Measurements from ENCODE around the gene PDE6B. TPM values are rescaled to one million over a fixed set of nuclear protein-coding genes. Genes with fewer than 3 reads are reported as not detected.
"Not testable (repeated sequence)": the region's sequence is repeated elsewhere in the genome, so short reads cannot be mapped to it uniquely, and the experiment has no call there.

Gene PDE6B
- total RNA-seq, 1 donor from 2014 or later: 5.5 TPM

DNA sequence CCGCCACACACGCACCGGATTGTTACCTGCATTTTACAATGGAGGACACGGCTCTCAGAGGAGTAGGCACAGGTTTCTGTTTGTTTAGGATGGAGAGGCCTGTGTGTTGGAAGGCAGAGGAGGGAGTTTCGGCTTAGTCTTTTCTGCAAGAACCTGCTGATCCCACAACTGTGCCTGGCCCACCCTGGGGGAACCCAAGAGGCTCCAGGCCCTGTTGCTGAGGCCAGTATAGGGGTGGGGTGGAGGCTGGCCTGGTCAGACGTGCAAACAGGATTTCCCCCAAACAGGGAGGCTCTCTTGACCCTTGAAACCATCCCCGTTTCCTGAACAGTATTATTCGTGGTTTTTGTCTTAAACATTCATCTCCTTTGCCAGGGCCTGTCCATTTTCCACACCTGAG, 64.3 kb downstream of the PDE6B start:
- TF ChIP-seq, protein P1, sequence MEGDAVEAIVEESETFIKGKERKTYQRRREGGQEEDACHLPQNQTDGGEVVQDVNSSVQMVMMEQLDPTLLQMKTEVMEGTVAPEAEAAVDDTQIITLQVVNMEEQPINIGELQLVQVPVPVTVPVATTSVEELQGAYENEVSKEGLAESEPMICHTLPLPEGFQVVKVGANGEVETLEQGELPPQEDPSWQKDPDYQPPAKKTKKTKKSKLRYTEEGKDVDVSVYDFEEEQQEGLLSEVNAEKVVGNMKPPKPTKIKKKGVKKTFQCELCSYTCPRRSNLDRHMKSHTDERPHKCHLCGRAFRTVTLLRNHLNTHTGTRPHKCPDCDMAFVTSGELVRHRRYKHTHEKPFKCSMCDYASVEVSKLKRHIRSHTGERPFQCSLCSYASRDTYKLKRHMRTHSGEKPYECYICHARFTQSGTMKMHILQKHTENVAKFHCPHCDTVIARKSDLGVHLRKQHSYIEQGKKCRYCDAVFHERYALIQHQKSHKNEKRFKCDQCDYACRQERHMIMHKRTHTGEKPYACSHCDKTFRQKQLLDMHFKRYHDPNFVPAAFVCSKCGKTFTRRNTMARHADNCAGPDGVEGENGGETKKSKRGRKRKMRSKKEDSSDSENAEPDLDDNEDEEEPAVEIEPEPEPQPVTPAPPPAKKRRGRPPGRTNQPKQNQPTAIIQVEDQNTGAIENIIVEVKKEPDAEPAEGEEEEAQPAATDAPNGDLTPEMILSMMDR (IDR thresholded peaks at IDR 0.05): no peak
- Histone ChIP-seq H3K4me3 (peak overlapping the region; percentile 68), H3K27me3 (ENCODE audit: low read depth) (no peaks in the 10 kb centered on the region), H3K4me1 (peaks cover 33% of the 10 kb centered on the region), H3K36me3 (no peaks in the 10 kb centered on the region), H3K27ac (peak overlapping the region; percentile 87), H3K9me3 (no peaks in the 10 kb centered on the region)
- intact Hi-C loops (cut with DNase I): no loop called here
- DNase-seq (no peak), ATAC-seq (no peak)

DNA sequence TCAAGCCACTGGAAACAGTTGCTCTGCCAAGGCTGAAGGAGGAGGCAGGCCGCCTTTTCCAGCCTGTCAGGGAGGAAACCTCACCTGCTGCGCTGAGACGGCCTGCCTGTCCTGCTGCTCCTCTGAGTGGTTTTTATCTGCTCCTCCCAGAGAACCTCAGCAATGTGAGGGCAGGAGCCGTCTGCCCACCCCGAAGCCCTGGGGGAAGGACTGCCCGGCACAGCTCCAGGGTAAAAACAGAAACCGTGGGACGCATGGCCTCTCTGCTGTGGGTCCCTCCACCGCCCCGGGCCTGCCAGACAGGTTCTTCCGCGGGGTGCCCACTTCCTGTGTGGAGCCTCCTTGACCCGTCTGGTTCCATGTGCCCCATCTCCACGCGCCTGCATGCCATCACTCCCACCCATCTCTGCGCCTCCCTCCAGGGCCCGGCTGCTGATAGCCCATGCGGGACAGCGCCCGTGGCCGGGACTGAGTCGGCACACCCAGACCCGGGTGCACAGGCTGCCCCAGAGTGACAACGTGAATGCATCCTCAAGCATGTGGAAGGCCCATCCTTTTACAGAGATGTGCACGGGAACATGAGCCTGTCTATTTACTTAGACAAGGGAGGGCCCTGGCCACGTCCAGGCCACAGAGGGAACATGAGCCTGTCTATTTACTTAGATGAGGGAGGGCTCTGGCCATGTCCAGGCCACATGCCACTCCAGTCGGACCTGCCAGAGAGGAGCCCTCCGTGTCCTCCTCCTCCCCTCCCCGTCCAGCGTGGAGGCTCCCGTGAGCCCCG, 67.6 kb downstream of the PDE6B start:
- H3K36me3 ChIP-seq: no peaks in the 10 kb centered on the region
- no peak for ATAC-seq
- intact Hi-C loops (cut with DNase I): no loop called here
- no peak for DNase-seq
- no peaks in the 10 kb centered on the region for H3K9me3 ChIP-seq
- TF ChIP-seq, protein P1 (IDR thresholded peaks at IDR 0.05): no peak
- no peaks in the 10 kb centered on the region for H3K27me3 ChIP-seq (ENCODE audit: low read depth)
- no peak overlapping the region for H3K4me3 ChIP-seq
- H3K4me1 ChIP-seq: peaks cover 18% of the 10 kb centered on the region
- H3K27ac ChIP-seq: no peak overlapping the region

DNA sequence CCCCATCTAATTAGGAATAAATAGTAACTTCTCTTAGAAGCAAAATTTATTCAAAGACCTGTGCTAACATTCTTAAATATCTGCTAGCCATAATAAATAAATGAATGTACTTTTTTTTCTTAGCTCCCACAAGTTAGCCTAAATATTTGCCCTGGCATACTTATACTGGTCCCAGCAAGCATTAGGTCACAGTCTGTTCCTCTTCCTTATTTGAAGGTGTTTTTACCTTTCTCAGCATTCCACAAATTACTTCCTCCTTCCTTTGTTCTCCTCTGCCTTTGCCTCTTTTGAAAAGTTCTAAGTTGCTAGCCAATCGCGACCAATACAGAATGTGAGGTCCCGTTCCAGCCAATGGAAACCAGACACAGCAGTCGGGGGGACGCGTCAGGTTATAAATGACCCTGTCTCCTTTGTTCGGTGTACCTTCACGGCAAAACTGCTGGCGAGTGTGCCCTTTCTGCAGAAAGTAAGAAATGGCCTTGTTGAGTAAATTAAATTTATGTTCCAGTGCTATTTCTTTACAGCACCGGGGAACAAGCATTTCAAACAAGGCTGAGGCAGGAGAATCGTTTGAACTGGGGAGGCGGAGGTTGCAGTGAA, 69.1 kb downstream of the PDE6B start:
- DNase-seq; H3K36me3 ChIP-seq; intact Hi-C loops (cut with DNase I); H3K9me3 ChIP-seq; ATAC-seq; H3K27ac ChIP-seq; H3K4me1 ChIP-seq; H3K4me3 ChIP-seq; H3K27me3 ChIP-seq (ENCODE audit: low read depth): not testable (repeated sequence)

DNA sequence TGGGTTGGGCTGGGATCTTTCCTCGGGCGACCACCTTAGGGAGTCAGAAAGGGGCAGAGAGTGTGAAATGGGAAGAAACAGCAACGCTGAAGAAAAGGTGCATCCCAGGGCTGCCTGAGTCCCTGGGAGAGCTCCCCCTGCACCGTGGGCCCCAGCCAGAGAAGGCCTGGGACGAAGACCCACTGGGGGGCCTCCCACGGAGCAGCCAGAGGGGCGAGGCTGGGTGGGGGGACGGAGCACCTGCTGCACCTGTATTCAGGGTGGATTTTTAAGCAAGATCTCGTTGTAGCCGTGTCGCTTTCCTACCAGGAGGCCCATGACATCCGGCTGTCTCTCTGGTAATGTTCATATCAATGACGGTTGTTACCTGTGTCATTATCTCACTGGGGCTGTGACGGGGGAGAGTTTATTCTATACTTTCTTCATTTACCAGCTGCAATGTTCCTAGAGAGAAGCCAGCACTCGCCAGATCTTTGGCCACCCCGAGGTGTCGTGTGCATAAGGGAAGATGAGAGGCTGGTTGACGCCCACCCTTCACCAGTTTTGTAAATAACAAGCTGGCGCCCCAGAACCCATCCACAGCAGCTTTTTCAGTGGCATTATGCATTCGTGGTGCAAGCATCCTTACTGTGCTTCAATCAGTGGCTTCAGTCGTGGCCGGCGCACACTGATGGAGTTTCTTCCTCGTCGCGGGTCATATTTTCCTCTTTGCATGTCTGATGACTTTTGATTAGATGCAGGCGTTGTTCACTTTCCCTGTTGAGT, 74.6 kb downstream of the PDE6B start:
- peak overlapping the region; percentile 71 for H3K27ac ChIP-seq
- no peak for DNase-seq
- no peak for ATAC-seq
- peaks cover 5% of the 10 kb centered on the region for H3K4me1 ChIP-seq
- TF ChIP-seq, protein P1 (IDR thresholded peaks at IDR 0.05): no peak
- intact Hi-C loops (cut with DNase I): no loop called here
- H3K9me3 ChIP-seq: no peaks in the 10 kb centered on the region
- H3K36me3 ChIP-seq: no peaks in the 10 kb centered on the region
- no peak overlapping the region for H3K4me3 ChIP-seq
- H3K27me3 ChIP-seq (ENCODE audit: low read depth): no peaks in the 10 kb centered on the region

DNA sequence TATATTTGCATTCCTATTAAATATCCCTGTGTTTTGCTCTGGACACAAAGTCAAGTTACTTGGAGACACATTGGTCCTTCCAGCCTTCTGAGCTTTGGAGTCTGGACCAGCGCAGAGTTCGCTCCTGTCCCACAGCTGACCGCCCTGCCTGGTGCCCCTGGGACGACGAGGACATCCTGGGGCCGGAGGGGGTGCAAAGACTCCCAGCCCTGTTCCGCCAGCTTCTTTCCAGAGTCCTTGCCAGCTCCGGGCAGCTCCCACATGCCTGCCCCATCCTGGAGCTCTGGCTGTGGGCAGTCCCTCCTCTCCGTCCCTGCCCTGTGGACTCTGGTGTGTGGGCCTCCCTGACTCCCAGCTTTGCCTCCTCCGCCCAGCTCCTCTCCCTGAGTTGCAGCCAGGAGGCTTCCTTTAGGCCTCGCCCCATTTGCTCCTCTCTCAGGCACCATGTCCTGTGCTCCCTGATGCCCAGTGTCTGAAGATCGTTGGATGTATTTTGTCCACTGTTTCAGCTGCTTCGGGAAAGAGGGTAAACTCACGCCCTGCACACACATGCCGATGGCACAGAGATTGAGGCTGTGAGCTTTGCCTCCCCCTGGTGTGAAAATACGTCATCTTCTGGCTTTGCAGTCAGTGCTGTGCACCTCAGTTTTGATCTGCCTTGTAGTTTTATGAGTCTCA, 75.4 kb downstream of the PDE6B start:
- peaks cover 5% of the 10 kb centered on the region for H3K4me1 ChIP-seq
- ATAC-seq: no peak
- intact Hi-C loops (cut with DNase I): no loop called here
- H3K9me3 ChIP-seq: no peaks in the 10 kb centered on the region
- TF ChIP-seq, protein P1 (IDR thresholded peaks at IDR 0.05): no peak
- H3K4me3 ChIP-seq: no peak overlapping the region
- H3K27me3 ChIP-seq (ENCODE audit: low read depth): no peaks in the 10 kb centered on the region
- H3K36me3 ChIP-seq: no peaks in the 10 kb centered on the region
- DNase-seq: no peak
- H3K27ac ChIP-seq: no peak overlapping the region

Measured in lower lobe of right lung (tissue), 2 donors.